ENCODE data around the gene LSM6.

The LSM6 gene

GRCh38 chr4:146175541-146176453, at the start of gene LSM6:
Gene LSM6 (plus strand): TSS chr4:146175718. CDS start chr4:146182922, 7,204 bp downstream.
- peak; percentile 94 for DNase-seq

- DNase-seq = no peak
These were observed 43.1 kb upstream of the LSM6 start for GRCh38 chr4:146132445-146132844.

GRCh38 chr4:146134761-146135445, 40.6 kb upstream of the LSM6 start:
- no peak for DNase-seq

GRCh38 chr4:146135941-146136340, 39.6 kb upstream of the LSM6 start:
- no peak for DNase-seq

- DNase-seq = no peak
These were observed 32.8 kb upstream of the LSM6 start for GRCh38 chr4:146142768-146143167.

- DNase-seq = peak; percentile 62
These were observed 31.6 kb upstream of the LSM6 start for GRCh38 chr4:146143888-146144287.

GRCh38 chr4:146146918-146147317, 28.6 kb upstream of the LSM6 start:
- no peak for DNase-seq

- no peak for DNase-seq
These were observed 27.5 kb upstream of the LSM6 start for GRCh38 chr4:146148021-146148420.

- DNase-seq = no peak
These were observed 21.5 kb upstream of the LSM6 start for GRCh38 chr4:146154057-146154456.

GRCh38 chr4:146155152-146155724, 20.3 kb upstream of the LSM6 start:
- no peak for DNase-seq

- DNase-seq = no peak
These were observed 17.3 kb upstream of the LSM6 start for GRCh38 chr4:146158036-146158745.

- DNase-seq = no peak
These were observed 16.0 kb upstream of the LSM6 start for GRCh38 chr4:146159384-146160058.

- DNase-seq = no peak
These were observed 14.3 kb upstream of the LSM6 start for GRCh38 chr4:146161243-146161642.

- DNase-seq = no peak
These were observed 10.3 kb upstream of the LSM6 start for GRCh38 chr4:146165221-146165620.

- DNase-seq = no peak
These were observed 9.7 kb upstream of the LSM6 start for GRCh38 chr4:146165840-146166239.

- no peak for DNase-seq
These were observed 5.4 kb upstream of the LSM6 start for GRCh38 chr4:146170149-146170548.

- DNase-seq = no peak
These were observed 1.4 kb downstream of the LSM6 start for GRCh38 chr4:146176891-146177290.

- DNase-seq = no peak
These were observed 2.6 kb downstream of the LSM6 start for GRCh38 chr4:146178126-146178525.

GRCh38 chr4:146179784-146180370, 4.4 kb downstream of the LSM6 start:
- DNase-seq = no peak

GRCh38 chr4:146182443-146182842, 6.9 kb downstream of the LSM6 start:
- DNase-seq = no peak

- DNase-seq = no peak
These were observed 7.7 kb downstream of the LSM6 start for GRCh38 chr4:146183209-146183608.

GRCh38 chr4:146186041-146186440, 10.5 kb downstream of the LSM6 start:
- no peak for DNase-seq

Data from OCI-M1 (cell line).